ENCODE results near the gene ARHGEF7.
"Not testable (repeated sequence)": the region's sequence is repeated elsewhere in the genome, so short reads cannot be mapped to it uniquely, and the experiment has no call there.

DNA sequence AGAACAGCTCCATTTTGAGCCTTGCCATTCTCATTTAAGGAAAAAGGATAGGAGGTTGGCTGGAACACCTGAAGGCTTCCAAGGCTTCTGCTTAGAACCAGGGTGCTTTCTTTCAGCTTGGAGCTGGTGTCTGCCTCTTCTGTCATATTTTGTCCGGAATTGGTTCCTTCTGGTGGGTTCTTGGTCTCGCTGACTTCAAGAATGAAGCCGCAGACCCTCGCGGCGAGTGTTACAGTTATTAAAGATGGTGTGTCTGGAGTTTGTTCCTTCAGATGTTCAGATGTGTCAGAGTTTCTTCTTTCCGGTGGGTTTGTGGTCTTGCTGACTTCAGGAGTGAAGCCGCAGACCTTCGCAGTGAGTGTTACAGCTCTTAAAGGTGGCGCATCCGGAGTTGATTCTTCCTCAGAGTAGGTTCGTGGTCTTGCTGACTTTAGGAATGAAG lies 74.0 kb downstream of the ARHGEF7 start:
- TF ChIP-seq, protein P1, sequence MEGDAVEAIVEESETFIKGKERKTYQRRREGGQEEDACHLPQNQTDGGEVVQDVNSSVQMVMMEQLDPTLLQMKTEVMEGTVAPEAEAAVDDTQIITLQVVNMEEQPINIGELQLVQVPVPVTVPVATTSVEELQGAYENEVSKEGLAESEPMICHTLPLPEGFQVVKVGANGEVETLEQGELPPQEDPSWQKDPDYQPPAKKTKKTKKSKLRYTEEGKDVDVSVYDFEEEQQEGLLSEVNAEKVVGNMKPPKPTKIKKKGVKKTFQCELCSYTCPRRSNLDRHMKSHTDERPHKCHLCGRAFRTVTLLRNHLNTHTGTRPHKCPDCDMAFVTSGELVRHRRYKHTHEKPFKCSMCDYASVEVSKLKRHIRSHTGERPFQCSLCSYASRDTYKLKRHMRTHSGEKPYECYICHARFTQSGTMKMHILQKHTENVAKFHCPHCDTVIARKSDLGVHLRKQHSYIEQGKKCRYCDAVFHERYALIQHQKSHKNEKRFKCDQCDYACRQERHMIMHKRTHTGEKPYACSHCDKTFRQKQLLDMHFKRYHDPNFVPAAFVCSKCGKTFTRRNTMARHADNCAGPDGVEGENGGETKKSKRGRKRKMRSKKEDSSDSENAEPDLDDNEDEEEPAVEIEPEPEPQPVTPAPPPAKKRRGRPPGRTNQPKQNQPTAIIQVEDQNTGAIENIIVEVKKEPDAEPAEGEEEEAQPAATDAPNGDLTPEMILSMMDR (IDR thresholded peaks at IDR 0.05), result not testable (repeated sequence)
- not testable (repeated sequence) for TF ChIP-seq POLR2AphosphoS5 (IDR thresholded peaks at IDR 0.05)
